GM19455 (cell line): Measurements from ENCODE around the gene FTH1.
"Not testable (repeated sequence)": the region's sequence is repeated elsewhere in the genome, so short reads cannot be mapped to it uniquely, and the experiment has no call there.

Experiments used
- ATAC-seq: cut with Tn5 transposase; IDR thresholded peaks from one replicate; pipeline ENCODE4 v1.9.1; 2021; ENCODE audit not compliant: unreplicated experiment

FTH1 gene

GRCh38 chr11:61964058-61964665, 3.3 kb downstream of the FTH1 start:
- ATAC-seq = no peak

DNA sequence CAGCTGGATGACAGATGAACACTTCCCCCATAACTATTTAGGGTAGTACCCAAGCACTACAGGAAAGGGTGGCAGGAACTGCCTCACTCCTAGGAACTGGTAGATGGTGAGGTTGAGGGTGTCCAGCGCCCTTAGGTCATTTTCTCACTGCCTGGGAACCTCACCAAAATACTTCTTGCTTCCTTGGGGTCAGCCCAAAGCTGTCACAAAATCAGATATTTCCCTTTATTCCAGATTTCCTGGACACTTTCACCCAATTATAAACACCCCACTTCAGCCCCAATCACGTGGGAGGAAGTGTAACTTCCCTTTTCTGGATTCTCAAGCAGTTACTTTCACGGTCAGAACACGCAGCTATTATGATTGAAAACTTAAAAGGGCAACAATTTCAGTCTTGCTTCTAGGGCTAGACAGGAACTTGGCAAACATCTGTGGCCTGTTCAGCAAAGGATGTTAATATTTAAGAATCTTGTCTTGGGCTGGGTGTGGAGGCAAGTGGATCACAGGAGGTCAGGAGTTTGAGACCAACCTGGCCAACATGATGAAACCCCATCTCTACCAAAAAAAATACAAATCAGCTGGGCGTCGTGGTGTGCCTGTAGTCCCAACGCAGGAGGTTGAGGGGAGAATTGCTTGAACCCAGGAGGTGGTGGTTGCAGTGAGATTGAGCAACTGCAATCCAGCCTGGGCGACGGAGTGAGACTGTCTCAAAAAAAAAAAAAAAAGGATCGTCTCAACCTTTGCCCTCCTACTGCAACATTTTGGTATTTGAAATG, 4.0 kb downstream of the FTH1 start:
- ATAC-seq = no peak

GRCh38 chr11:61963016-61963281, 4.5 kb downstream of the FTH1 start:
- no peak for ATAC-seq

DNA sequence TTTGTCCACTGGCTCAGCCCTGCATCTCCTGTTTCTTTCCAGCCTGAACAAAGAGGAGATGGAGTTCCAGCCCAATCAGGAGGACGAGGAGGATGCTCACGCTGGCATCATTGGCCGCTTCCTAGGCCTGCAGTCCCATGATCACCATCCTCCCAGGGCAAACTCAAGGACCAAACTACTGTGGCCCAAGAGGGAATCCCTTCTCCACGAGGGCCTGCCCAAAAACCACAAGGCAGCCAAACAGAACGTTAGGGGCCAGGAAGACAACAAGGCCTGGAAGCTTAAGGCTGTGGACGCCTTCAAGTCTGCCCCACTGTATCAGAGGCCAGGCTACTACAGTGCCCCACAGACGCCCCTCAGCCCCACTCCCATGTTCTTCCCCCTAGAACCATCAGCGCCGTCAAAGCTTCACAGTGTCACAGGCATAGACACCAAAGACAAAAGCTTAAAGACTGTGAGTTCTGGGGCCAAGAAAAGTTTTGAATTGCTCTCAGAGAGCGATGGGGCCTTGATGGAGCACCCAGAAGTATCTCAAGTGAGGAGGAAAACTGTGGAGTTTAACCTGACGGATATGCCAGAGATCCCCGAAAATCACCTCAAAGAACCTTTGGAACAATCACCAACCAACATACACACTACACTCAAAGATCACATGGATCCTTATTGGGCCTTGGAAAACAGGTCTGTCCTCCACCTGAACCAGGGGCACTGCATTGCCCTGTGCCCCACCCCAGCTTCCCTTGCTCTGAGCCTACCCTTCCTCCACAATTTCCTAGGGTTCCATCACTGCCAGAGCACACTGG, 5.0 kb downstream of the FTH1 start:
- ATAC-seq = no peak

- ATAC-seq = no peak
These were observed 5.7 kb downstream of the FTH1 start for GRCh38 chr11:61961570-61962212.

- ATAC-seq = no peak
These were observed 6.9 kb downstream of the FTH1 start for GRCh38 chr11:61960532-61960931.

DNA sequence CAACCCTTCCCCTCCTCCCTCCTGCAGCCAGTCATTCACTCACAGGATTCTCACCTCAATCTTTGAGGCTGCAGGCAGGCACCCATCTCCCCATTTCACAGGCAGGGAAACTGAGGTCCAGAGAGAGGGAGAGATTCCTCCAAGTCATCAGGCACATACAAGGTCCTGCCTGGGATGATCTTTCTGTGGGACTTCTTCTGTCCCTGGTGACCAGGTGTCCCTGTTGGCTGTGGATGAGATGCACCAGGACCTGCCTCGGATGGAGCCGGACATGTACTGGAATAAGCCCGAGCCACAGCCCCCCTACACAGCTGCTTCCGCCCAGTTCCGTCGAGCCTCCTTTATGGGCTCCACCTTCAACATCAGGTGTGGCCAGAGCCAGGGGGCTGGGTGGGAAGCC, 7.8 kb downstream of the FTH1 start:
- no peak for ATAC-seq

DNA sequence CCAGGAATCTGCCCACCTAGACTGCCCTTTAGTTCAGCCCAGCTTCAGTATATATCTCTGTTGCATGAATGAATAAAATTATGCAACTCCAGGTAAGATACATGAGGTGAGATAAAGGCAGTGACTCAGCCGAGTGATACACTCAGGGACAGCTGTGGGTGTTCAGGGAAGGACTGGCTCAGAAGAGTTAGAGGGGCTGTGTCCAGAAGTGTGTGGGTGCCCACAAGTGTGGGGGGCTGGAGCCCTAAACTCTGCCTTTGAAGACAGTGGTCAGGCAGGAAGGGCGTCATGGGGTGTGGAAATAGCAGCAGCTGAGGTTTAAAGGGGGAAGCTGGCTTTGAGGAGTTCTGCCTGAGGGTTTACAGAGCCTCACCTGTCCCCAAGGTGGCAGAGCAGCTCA, 8.3 kb downstream of the FTH1 start:
- ATAC-seq = no peak

DNA sequence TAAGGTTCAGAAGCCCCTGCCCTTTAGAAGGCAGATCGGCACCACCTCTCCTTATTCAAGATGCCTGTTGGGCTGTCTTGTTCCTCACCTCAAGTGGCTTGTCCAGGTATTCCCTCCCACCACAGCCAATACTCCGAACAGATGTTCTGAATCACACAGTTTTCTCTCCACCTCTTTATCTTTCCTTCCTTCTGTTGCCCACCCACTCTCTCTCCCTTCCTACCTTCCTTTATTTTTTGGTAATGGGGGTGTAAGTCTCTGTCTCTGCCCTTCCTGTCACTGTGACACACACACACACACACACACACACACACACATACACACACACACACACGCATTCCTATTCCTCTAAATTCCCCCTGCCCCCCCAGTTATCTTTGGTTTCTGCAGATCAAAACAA, 8.8 kb downstream of the FTH1 start:
- ATAC-seq = no peak

- ATAC-seq = no peak
These were observed 10.2 kb downstream of the FTH1 start for GRCh38 chr11:61957021-61957770.

- no peak for ATAC-seq
These were observed 11.0 kb downstream of the FTH1 start for GRCh38 chr11:61956191-61957020.

DNA sequence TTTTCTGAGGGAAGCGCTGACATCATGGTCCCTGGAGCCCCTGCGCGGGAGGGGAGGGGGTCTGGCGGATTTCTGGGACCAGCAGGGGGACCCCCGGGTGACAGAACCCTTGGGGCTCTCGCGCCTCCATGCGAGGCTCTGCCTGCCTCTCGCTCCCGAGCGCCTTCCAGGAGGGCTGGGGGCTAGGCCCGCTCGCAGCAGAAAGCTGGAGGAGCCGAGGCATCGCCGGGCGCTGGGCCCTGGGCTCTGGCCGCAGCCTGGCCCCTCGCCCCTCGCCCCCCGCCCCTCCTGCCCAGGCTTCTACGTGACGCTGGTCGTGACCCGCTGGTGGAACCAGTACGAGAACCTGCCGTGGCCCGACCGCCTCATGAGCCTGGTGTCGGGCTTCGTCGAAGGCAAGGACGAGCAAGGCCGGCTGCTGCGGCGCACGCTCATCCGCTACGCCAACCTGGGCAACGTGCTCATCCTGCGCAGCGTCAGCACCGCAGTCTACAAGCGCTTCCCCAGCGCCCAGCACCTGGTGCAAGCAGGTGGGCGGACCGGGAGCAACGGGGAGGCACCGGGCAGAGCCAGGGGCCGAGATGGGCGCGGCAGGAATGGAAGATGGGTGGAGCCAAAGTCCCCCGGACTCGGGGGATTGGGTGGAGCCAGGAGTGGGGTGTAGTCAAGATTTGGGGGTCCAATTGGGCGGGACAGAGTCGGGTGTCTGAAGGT, 11.9 kb downstream of the FTH1 start:
- no peak for ATAC-seq

GRCh38 chr11:61954851-61955421, 12.5 kb downstream of the FTH1 start:
- no peak for ATAC-seq

- ATAC-seq = no peak
These were observed 13.2 kb downstream of the FTH1 start for GRCh38 chr11:61954106-61954850.

GRCh38 chr11:61953632-61954031, 13.8 kb downstream of the FTH1 start:
- not testable (repeated sequence) for ATAC-seq

DNA sequence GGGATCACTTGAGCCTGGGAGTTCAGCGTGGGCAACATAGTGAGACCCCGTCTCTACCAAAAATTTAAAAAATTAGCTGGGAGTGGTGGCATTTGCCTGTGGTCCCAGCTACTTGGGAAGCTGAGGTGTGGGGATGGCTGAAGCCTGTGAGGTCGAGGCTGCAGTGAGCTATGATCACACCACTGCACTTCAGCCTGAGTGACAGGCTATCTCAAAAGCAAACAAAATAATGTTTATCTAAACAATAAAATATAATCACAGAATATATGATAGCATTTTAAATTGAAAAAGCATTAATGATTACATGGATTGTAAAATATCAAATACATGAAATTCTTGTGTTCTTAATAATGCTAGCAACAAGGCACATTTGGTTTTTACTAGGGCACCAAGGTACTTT, 14.6 kb downstream of the FTH1 start:
- no peak for ATAC-seq

DNA sequence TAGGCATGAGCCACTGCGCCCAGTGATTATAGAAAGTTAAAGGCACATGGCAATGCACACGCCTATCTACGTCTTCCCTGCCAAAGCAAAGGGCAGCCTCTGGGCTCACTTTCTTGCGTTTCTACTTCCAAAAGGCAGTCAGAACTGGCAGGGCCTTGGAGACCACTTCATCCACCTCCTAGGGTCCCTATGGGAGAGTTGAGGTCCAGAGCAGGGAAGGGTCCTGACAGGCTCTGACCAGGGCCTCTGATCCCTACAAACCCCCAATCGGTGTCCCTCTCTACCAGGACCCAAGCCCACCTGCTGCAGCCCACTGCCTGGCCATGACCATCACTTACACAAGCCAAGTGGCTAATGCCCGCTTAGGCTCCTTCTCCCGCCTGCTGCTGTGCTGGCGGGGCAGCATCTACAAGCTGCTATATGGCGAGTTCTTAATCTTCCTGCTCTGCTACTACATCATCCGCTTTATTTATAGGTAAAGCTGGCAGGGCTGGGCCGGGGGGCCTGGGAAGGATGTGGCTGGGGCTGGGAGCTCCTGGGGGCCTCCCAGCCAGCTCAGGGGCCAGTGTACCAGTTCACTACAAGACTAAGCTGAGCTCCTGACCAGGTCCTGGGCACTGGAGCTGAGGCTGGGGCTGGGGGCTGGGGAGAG, 15.8 kb downstream of the FTH1 start:
- ATAC-seq = no peak

GRCh38 chr11:61950035-61950547, 17.3 kb downstream of the FTH1 start, which contains the start of gene BEST1:
Gene BEST1, plus strand, starts transcription at chr11:61950351. Its CDS starts 1,456 bp downstream, at chr11:61951807.
- ATAC-seq = no peak
